Cardiac muscle cell (in vitro differentiated cells and primary cell): ENCODE results near the gene BRI3. TPM values are rescaled to one million over a fixed set of nuclear protein-coding genes. Genes with fewer than 3 reads are reported as not detected.

Source experiments
- DNase-seq, 2 donors: peaks; one replicate each; pipeline versions ENCODE4 v3.0.0 to v3.0.0-alpha.2; 2010 to 2017; ENCODE audit warnings: low read depth in 1 of 2, low spot score in 1 of 2
- H3K27ac ChIP-seq: fragments of 200-600 bp; sonication (generic); 2 replicates; pipeline ENCODE4 v1.5.1; 2016
- H3K27me3 ChIP-seq: fragments of 200-600 bp; sonication (generic); 2 replicates; pipeline ENCODE4 v1.6.0; 2016; ENCODE audit warnings: control low read depth
- H3K36me3 ChIP-seq: fragments of 200-600 bp; sonication (generic); 2 replicates; pipeline ENCODE4 v1.5.1; 2016; ENCODE audit warnings: control low read depth
- H3K4me1 ChIP-seq: fragments of 200-600 bp; sonication (generic); 2 replicates; pipeline ENCODE4 v1.8.1; 2017; ENCODE audit warnings: low read depth, mild to moderate bottlenecking, mixed run types
- H3K4me3 ChIP-seq: fragments of 200-600 bp; sonication (generic); 2 replicates; pipeline ENCODE4 v1.5.1; 2016; ENCODE audit warnings: mild to moderate bottlenecking
- H3K9me3 ChIP-seq: fragments of 200-600 bp; sonication (generic); 2 replicates; pipeline ENCODE4 v1.5.1; 2017; ENCODE audit warnings: low read depth, mild to moderate bottlenecking, control low read depth
- polyA plus RNA-seq: library from polyadenylated mRNA; unstranded; fragments of >200 nt; fragmentation: Nextera tagmentation; extraction: Ambion mirVana; gene quantifications from 2 replicates; pipeline ENCODE4 v1.2.1, GENCODE V29; 2016
- total RNA-seq: library from RNA; depleted of rRNA; stranded (reverse); fragments of >200 nt; gene quantifications from 2 replicates; pipeline ENCODE4 v1.2.3, GENCODE V29; 2016
- TF ChIP-seq, protein P1 (sequence below): IDR thresholded peaks from 2 replicates; pipeline ENCODE4 v1.5.1; 2012; ENCODE audit warnings: low read depth, mild to moderate bottlenecking, low read length

The BRI3 gene
- total and polyA plus RNA-seq, 2 experiments from 2014 or later, result 23.0 to 50.8 TPM

DNA sequence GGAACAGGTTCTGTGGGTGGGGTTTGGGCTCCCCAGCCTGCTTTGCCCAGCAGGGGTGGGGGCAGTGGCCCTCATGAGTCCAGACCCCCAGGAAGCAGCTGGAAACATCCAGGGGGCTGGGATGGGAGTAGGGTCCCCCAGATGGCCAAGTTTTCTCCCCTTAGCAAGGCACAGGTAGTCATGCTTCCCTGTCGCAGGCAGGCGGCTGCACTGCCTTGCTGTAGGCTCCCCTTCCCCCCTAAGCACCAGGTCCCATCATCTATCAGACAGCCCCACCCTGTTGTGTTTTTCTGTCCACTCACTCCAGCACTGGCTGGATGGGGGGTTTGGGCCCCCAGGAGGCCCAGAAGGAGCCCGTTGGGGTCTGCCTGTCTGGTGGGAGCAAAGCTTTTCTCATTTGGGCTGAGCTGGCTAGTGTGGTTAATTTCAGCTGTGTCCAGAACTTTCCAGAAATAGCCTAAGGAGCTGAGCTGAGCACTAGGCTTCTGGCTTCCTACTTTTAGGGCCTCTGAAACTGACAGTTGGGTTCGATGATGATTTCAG, 7.9 kb downstream of the BRI3 start:
- H3K4me3 ChIP-seq, result no peak overlapping the region
- no peak for DNase-seq

DNA sequence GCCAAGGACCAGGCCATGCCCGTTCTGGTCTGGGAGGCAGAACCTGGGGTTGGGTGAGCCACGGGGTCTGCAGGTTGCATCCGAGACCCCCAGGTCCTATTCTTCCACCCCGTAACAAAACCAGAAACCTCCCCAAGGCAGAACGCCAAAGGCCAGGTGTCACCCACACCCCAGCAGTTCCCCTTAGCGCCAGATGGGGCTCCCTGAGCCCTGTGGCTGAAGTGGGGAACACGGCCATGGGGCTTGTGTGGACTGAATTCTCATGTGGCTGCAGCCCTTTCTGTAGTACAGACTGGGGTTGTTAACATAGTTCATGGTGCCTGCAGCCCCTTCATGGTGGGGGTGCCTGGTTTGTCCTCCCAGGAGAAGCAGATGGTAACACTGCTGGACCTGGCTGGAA, 10.2 kb downstream of the BRI3 start:
- H3K4me1 ChIP-seq, result peaks cover 28% of the 10 kb centered on the region
- TF ChIP-seq, protein P1, sequence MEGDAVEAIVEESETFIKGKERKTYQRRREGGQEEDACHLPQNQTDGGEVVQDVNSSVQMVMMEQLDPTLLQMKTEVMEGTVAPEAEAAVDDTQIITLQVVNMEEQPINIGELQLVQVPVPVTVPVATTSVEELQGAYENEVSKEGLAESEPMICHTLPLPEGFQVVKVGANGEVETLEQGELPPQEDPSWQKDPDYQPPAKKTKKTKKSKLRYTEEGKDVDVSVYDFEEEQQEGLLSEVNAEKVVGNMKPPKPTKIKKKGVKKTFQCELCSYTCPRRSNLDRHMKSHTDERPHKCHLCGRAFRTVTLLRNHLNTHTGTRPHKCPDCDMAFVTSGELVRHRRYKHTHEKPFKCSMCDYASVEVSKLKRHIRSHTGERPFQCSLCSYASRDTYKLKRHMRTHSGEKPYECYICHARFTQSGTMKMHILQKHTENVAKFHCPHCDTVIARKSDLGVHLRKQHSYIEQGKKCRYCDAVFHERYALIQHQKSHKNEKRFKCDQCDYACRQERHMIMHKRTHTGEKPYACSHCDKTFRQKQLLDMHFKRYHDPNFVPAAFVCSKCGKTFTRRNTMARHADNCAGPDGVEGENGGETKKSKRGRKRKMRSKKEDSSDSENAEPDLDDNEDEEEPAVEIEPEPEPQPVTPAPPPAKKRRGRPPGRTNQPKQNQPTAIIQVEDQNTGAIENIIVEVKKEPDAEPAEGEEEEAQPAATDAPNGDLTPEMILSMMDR, result peak; percentile 20
- DNase-seq, result no peak
- no peaks in the 10 kb centered on the region for H3K9me3 ChIP-seq
- peak overlapping the region; percentile 62 for H3K27ac ChIP-seq
- no peaks in the 10 kb centered on the region for H3K27me3 ChIP-seq
- H3K4me3 ChIP-seq, result no peak overlapping the region
- no peaks in the 10 kb centered on the region for H3K36me3 ChIP-seq

More for the DNA sequence above, 7.9 kb downstream of the BRI3 start:
- Histone ChIP-seq H3K27ac (peak overlapping the region; percentile 67), H3K4me1 (peaks cover 47% of the 10 kb centered on the region), H3K9me3 (no peaks in the 10 kb centered on the region), H3K36me3 (no peaks in the 10 kb centered on the region), H3K27me3 (no peaks in the 10 kb centered on the region)
- TF ChIP-seq, protein P1, result no peak

DNA sequence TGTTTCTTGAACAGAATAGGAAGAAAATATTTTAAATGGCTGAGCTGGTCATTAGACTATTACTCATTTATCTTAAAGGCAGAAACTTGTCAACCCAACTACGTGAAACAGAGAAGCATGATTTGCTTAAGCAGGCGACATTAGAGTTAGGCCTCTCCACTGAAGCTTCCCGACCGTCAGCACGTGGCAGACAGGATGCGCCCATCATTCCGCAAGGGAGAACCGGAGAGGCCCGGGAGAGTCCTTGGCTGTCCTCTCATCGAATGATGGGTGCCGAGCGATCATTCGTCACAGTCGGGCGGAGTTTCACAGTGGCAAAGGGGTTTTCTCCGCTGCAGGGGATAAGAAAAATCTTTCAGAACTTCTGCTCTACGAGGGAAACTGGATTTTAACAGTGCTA, 11.8 kb downstream of the BRI3 start:
- peak overlapping the region; percentile 62 for H3K27ac ChIP-seq
- H3K9me3 ChIP-seq, result no peaks in the 10 kb centered on the region
- peaks cover 19% of the 10 kb centered on the region for H3K4me1 ChIP-seq
- no peaks in the 10 kb centered on the region for H3K36me3 ChIP-seq
- no peaks in the 10 kb centered on the region for H3K27me3 ChIP-seq
- no peak for DNase-seq
- no peak overlapping the region for H3K4me3 ChIP-seq
- TF ChIP-seq, protein P1, result no peak

DNA sequence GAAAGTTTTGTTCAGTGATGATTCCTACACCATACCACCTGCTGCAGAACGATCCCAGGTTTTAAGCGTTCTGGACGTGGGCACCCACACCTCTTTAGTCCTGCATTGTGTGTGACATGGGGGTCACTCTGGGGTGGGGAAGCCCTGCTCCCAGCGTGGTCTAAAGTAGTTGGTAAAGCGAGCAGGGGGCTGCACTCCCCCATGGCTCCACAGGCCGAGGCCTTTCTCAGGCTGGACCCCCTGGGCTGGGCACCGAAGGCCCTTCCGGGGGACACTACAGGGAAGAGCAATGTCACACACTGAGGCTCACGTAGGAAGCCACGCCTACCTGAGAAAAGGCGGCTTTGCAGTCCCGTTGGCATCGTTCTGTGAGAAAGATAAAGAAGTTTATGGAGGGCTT, 12.3 kb downstream of the BRI3 start:
- TF ChIP-seq, protein P1, result no peak
- peaks cover 19% of the 10 kb centered on the region for H3K4me1 ChIP-seq
- no peaks in the 10 kb centered on the region for H3K36me3 ChIP-seq
- H3K9me3 ChIP-seq, result no peaks in the 10 kb centered on the region
- DNase-seq, result no peak
- H3K27ac ChIP-seq, result no peak overlapping the region
- H3K27me3 ChIP-seq, result no peaks in the 10 kb centered on the region
- H3K4me3 ChIP-seq, result no peak overlapping the region

DNA sequence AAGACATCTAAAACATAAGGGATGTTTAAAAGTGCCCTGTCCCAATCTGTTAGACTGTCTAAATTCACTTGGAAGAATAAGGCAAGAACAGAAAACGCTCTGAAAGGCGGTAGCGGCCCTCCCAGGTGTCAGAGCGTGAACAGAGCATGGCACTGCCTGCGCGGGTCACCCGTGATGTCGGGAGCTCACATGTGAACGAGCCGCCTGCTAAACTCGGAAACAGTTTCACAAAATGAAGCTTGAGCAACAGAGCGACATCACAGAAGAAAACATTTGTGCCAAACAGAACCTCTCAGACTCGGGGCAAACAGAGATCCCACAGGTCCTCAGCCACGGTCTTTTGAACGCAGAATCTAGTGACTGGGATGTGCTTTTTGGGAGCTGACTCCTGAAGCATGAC, 12.8 kb downstream of the BRI3 start:
- no peak overlapping the region for H3K27ac ChIP-seq
- no peaks in the 10 kb centered on the region for H3K9me3 ChIP-seq
- H3K27me3 ChIP-seq, result no peaks in the 10 kb centered on the region
- no peak for DNase-seq
- H3K36me3 ChIP-seq, result no peaks in the 10 kb centered on the region
- no peak overlapping the region for H3K4me3 ChIP-seq
- peaks cover 15% of the 10 kb centered on the region for H3K4me1 ChIP-seq
- TF ChIP-seq, protein P1, result no peak
